Measurements from ENCODE around the gene VAT1L.

VAT1L gene

GRCh38 chr16:77905374-77905920, 117.1 kb downstream of the VAT1L start:
- in situ Hi-C loops (cut with MboI; ENCODE audit: low sequenced_read_pairs): no loop called here

- in situ Hi-C loops (cut with MboI; ENCODE audit: low sequenced_read_pairs): no loop called here
Observed at GRCh38 chr16:77910021-77910420, 121.7 kb downstream of the VAT1L start.

DNA sequence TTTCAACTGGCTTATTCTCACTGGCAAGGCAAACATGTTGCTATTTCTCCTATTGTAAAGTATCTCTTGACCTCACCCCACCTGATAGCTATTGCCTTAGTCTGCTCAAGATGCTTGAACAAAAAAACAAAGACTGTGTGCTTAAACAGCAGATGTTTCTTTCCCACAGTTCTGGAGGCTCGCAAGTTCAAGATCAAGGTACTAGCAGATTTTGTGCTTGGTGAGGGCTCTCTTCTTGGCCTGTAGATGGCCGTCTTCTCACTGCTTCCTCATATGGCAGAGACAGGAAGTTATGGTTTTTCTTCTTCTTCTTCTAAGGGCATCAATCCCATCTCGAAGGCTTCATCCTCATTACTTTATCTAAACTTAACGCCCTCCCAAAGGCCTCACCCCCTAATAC, 124.3 kb downstream of the VAT1L start:
- in situ Hi-C loops (cut with MboI; ENCODE audit: low sequenced_read_pairs): no loop called here

DNA sequence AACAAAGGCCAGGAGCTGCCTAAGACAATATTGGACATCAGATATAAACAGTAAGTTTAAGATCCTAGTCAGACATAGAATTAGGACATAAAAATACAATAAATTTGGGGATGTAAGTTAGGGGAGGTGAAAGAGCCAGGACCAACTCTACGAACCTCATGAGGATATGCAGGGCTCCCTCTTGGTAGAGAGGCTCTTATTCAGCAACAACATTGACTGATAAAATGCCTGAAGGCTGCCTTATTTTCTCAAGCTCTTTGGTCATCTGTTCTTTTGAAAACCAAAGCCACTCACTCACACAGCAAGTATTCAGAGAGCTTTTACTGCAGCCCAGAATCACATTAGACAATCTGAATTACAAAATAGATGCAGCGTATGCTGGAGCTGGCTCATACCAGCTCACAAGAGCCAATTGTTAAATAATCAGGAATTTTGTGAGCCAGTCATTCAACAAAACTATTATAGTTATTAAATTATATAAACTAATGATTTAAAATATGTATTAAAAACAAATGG, 125.4 kb downstream of the VAT1L start:
- in situ Hi-C loops (cut with MboI; ENCODE audit: low sequenced_read_pairs): no loop called here

- in situ Hi-C loops (cut with MboI; ENCODE audit: low sequenced_read_pairs): no loop called here
Observed at GRCh38 chr16:77916111-77916510, 127.7 kb downstream of the VAT1L start.

GRCh38 chr16:77917971-77918370, 129.6 kb downstream of the VAT1L start:
- in situ Hi-C loops (cut with MboI; ENCODE audit: low sequenced_read_pairs): no loop called here

GRCh38 chr16:77918809-77919707, 130.7 kb downstream of the VAT1L start:
- in situ Hi-C loops (cut with MboI; ENCODE audit: low sequenced_read_pairs): no loop called here

DNA sequence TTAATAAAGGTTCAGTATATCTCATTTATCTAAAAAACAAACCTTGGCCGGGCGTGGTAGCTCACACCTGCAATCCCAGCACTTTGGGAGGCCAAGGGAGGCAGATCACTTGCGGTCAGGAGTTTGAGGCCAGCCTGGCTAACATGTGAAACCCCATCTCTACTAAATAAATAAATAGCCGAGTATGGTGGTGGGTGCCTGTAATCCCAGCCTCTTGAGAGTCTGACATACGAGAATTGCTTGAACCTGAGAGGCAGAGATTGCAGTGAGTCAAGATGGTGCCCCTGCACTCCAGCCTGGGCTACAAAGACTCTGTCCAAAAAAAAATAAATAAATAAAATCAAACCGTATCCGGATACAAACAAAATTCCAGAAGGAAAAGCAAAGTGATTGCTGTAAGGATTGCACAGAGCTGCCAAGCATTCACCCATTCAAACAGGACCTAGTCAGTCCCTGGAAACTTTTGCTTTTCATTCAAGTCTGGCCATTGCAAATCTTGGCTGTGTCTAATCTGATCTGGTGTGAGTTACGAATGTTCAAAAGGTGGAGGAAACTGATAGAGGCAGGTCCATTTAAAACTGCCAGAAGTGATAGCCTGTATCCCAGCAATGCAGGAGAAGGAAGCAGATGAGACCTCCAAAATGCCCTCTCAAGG, 131.5 kb downstream of the VAT1L start:
- in situ Hi-C loops (cut with MboI; ENCODE audit: low sequenced_read_pairs): no loop called here

DNA sequence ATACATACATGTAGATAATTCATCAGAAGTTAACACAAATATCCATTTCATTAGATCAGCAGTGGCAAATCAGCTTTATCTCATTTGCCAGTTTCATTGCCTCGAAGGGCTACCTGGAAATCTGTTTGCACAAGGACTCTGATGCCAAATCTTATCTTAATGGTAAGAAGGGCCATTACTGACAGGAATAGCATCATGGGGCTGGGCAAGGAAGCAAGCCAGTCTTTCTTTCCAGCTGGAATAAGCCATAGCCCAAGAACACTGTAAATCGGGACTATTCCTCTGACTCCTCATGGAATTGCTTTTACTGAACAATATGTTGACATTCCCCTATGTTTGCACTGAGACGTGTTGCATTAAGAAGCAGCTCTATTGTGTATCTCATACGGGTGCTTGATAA, 132.6 kb downstream of the VAT1L start:
- in situ Hi-C loops (cut with MboI; ENCODE audit: low sequenced_read_pairs): no loop called here

GRCh38 chr16:77922228-77922754, 133.9 kb downstream of the VAT1L start:
- in situ Hi-C loops (cut with MboI; ENCODE audit: low sequenced_read_pairs): no loop called here

DNA sequence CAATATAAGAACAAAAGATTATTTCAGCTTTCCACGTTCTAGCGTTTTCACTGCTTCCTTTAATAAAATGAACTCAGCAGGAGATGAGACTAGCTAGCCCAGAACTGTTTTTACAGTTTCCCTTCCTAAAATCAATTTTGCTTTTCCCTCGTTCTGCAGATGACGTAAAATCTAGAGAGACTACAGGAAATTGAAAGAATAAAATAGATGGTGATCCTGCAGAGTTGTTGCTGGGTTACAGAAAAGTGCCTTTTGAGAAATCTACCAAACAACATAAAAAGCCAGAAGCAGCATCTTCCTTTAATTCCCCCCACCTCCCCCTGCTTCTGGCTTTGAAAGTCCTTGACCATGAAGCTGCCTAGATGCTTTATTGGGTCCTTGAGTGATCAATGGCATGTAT, 137.2 kb downstream of the VAT1L start:
- in situ Hi-C loops (cut with MboI; ENCODE audit: low sequenced_read_pairs): no loop called here

DNA sequence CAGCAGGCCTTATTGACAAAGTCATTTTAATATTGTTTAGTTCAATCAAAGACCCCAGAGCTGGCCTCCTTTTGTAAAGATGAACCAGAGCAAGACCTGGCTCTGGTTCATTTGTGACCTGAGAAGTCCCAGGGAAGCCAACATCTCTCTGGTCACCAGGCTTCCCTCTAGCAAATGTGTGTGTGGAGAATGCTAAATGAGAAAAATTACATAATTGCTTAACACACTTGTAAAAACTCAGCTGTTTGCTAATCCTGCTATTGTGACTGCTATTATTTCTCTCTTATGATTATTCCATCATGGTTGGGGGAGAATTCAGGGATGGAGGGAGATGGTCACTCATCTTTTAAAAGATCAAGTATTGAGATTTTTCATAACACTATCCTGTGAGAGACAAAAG, 139.7 kb downstream of the VAT1L start:
- in situ Hi-C loops (cut with MboI; ENCODE audit: low sequenced_read_pairs): no loop called here

DNA sequence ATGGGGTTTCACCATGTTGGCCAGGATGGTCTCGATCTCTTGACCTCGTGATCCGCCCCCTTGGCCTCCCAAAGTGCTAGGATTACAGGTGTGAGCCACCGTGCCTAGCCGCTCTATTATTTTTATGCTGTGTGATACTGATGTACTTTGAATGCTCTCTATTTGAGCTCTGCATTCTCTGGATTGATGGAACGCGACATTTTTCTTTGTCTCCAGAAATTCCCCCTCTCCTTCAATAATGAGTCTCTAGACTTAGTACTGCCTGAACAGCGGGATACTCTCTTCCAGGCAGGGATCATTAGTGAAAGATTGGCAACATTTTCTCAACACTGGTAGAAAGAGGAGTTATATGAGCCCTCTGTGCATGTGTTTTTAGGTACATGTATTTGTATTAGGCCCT, 140.6 kb downstream of the VAT1L start:
- in situ Hi-C loops (cut with MboI; ENCODE audit: low sequenced_read_pairs): no loop called here

GRCh38 chr16:77931058-77931457, 142.7 kb downstream of the VAT1L start:
- in situ Hi-C loops (cut with MboI; ENCODE audit: low sequenced_read_pairs): no loop called here

DNA sequence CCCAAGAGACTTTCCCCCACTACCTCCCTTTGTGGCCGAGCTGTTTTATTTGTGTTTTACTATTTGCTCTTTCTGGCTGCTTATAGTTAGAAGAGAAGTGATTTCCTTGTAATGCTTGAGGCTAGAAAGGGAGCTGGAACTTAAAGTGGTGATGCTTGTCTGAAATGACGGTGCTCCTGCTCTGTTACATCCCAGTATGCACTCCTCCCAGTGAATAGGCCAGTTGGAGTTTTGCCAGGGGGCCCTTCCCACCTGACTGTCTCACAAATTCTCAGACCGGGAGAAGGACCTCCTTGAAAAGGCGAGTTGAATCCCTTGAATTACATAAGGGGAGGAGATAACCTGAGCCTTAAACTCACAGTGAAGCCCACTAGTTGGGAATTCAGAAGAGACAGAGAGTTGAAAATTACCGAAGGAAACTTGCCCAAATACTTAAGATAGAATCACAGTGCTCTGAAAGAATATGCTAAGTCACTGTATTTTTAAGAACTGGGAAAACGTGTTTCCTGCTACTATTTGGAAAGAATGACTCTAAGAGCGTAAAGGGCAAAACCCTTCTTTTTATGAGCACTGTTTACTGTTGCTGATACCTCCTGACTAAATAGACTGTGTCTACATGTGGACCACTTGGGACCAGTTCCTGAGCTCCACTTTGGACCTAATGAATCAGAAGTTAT, 149.2 kb downstream of the VAT1L start:
- in situ Hi-C loops (cut with MboI; ENCODE audit: low sequenced_read_pairs): no loop called here

DNA sequence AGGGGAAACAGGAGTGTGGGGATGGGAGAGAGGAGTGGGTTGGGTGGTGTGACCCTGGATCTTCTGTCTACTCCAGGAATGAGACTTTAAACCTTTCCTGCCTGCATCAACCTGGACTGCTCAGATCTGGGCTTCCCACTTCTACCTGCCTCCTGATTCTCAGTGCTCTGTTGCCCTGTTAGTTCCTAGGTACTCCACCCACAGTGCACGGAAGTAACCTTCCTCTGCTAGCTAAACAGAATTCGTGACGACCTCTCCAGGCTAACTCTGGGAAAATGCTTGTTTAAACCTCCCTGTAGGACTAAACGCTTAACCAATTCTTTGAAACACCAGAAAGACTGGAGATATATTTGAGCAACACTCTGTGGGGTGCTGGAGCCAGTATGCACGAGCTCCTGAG, 150.5 kb downstream of the VAT1L start:
- in situ Hi-C loops (cut with MboI; ENCODE audit: low sequenced_read_pairs): no loop called here

DNA sequence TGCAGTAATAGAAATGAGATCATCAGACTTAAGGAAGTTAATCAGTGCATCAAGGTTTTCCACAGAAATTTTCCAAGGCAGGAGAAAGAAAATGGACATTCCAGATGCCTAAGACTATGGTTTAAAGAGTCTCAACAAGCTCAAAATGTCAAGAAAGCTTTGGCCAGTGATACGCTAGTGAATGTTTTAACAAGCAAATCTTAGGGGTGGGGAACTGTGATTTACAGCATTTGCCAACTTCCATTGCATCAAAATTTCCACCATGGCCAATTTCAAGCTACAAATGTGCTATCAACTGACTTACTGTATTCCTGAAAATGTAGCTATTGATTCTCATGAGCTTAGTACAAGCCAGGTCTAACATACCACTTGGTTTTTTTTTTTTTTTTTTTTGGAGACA, 151.6 kb downstream of the VAT1L start:
- in situ Hi-C loops (cut with MboI; ENCODE audit: low sequenced_read_pairs): no loop called here

DNA sequence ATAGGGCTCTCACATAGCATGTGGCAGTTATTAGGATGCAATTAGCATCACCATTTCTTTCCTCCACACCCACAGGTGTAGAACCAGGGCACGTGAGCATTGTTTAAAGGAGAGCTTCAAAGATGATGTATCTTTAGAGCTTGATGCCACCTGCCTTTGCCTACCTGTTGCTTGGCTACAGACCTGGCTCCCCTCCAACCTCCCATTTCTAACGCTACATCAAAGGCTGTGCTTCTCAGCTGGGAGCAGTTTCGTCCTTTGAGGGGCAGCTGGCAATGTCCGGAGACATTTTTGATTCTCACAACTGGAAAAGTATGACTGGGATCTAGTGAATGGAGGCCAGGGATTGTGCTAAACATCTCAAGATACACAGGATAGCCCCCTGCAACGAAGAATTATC, 155.4 kb downstream of the VAT1L start:
- in situ Hi-C loops (cut with MboI; ENCODE audit: low sequenced_read_pairs): no loop called here

DNA sequence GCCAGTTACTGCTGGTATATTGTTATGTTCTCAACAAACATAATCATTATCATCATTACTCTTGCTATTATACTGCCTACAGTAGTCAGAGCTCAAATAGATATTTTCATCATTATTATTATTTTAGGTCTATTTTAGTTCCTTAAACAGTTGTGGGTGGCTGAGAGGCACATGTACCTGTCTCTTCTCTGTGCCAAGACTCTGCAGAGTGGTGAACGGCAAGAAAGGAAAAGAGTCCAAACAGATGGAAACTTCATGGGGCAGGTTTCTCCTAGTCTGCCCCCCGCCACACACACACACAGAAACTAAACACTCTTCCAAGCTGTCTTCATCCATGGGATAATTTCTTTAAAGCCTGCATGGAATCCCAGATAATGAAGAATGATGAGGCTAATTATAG, 156.3 kb downstream of the VAT1L start:
- in situ Hi-C loops (cut with MboI; ENCODE audit: low sequenced_read_pairs): no loop called here

DNA sequence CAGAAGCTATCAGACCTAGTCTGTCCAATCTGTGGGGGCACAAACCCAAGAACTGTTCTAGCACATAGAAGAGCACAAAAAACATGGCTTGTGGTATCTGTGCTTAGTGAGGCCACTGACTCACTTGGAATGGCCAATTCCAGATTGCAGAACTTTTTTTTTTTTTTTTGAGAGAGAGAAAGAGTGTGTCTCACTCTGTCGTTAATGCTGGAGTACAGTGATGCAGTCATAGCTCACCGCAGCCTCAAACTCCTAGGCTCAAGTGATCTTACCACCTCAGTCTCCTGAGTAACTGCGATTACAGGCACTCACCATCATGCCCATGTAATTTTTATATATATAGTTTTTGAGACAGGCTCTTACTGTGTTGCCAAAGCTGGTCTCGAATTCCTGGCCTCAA, 156.8 kb downstream of the VAT1L start:
- in situ Hi-C loops (cut with MboI; ENCODE audit: low sequenced_read_pairs): no loop called here

GRCh38 chr16:77946823-77947222, 158.5 kb downstream of the VAT1L start:
- in situ Hi-C loops (cut with MboI; ENCODE audit: low sequenced_read_pairs): no loop called here

All from HL-60/S4 treated with retinoic acid at 250 ng/mL for 4 days and 3 days (cell line).